ENCODE data around the gene NCK2.
"Not testable (repeated sequence)": the region's sequence is repeated elsewhere in the genome, so short reads cannot be mapped to it uniquely, and the experiment has no call there.

NCK2 gene

DNA sequence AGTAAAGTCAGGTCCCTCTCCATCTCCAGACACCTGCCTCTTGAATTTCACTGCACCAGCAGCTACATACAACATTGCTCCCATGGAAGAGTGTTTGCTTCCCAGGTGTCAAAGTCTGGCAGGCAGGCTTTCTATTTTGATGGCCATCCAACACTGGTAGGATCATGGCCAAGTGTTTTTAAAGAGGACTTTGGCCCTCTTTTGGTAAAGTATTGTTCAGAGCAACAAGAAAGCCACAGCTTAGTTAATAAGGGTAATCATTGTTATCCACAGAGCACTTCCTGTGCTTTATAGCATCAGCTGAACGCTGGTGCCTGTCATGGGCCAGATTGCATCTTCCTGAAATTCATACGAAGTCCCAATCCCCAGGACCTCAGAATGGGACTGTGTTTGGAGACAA is 133.2 kb downstream of the NCK2 start:
- DNase-seq: no peak

DNA sequence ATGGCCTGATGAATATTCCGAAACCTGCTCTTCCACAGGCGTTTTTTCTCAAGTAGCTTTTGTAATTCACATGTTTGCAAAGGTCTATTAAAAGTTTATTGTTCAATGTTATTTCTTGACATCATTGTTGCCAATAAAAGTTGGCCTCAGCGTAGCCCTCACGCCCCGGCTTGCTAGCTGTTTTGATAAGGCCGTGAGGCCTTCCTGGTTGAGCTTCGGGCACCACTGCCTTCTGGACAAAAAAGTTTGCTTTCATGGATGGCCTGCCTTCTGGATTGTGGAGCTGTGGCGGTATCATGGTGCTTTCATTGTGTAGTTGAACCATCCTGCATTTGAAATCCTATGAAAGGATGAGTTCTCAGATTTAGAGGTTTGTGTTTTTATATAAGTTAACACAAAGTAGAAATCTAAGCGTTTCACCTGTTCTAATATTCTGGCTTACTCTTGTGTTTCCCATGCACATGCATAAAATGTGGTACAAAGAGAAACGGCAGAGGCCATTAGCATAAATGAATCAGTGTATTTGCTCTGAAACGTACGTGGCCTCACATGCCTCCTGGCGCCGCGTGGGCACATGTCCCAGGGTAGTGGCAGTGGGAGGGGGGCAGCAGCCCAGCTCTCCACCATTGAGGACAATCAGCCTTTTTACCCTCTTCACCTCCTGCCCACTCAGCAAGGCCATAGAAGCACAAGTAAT is 134.5 kb downstream of the NCK2 start:
- no peak for DNase-seq

DNA sequence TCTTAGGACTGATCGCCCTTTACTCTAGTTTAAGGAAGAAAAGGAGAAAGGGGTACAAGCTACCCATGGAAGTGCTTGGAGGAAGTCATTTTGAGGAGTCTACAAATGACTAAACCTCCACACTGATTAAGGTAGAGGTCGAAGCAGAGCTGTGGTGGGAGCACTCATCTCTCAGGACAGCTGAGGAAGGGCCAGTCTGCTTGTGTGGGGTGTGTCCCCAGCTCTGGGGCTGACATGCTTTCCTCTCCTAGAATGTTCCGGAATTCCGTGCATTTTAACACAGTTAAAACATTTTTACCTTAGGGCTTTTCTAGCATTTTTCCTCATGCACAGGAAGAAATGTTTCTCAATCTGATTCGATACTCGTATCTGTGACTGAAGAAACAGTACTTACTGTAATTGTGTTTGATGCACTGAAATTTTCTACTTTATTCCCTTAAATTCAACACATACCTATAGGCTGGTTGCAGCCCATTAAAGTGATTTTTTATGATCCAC is 135.1 kb downstream of the NCK2 start:
- no peak for DNase-seq

DNA sequence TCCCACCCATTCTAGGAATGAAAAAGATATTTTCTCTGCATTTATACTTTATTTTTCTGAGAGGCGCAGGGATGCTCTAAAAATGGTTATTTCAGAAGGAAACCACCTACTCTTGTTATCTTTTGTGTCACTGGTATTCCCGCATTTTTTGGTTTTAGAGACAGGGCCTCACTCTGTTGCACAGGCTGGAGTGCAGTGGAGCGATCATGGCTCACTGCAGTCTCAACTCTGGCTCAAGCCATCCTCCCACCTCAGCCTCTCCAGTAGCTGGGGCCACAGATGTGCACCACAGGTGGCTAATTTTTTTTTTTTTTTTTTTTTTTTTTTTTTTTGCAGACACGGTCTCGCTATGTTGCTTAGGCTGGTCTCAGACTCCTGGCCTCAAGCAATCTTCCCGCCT is 135.9 kb downstream of the NCK2 start:
- DNase-seq: no peak

DNA sequence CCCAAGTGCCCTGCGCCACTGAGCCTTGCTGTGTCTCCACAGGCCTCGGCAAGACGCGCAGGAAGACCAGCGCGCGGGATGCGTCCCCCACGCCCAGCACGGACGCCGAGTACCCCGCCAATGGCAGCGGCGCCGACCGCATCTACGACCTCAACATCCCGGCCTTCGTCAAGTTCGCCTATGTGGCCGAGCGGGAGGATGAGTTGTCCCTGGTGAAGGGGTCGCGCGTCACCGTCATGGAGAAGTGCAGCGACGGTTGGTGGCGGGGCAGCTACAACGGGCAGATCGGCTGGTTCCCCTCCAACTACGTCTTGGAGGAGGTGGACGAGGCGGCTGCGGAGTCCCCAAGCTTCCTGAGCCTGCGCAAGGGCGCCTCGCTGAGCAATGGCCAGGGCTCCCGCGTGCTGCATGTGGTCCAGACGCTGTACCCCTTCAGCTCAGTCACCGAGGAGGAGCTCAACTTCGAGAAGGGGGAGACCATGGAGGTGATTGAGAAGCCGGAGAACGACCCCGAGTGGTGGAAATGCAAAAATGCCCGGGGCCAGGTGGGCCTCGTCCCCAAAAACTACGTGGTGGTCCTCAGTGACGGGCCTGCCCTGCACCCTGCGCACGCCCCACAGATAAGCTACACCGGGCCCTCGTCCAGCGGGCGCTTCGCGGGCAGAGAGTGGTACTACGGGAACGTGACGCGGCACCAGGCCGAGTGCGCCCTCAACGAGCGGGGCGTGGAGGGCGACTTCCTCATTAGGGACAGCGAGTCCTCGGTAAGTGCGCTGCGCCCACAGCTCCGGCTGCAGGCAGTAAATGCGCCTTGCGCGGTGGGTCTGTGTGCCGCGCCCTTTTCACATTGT is 136.8 kb downstream of the NCK2 start:
- no peak for DNase-seq

DNA sequence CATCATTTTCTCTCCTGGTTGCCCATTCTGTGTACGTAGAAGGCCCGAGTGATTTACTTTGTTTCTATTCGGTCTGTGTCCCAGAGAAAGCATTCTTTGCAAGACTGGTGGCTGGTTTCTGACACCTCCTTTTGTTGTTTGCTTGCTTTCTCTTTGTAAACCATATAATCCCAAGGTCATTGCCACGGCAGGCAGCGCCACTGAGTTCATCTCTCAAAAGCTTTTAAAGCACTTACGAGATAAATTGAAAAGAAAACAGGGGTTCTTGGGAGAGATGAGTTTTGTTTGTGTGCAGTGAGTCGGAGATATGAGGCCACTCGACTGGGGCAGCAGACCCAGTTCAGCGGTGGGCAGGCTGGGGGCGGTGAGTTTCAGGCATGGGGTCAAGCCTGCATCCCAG is 137.6 kb downstream of the NCK2 start:
- no peak for DNase-seq

DNA sequence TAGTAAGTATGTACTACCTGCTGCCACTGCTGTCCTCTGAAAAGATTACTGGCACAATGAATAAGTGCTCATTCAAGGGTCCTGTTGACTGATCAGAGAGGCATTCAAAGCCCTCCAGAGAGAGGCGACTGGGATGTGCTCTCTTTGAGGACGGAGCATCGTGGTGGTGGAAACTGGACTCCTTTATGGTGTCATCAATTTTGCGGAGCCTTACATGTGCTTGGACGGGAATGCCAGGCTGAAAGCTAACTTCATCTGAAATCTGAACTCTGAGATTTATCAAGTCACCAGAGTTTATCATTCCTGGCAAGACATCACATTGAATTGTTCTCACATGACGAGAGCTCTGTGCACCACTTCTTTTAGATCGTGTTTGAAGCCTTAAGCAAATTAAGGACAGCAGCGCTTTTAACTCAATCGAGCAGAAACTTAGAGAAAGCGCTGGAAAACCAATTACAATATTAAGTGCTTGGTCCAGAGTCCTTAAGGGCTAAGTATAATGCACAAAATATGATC is 138.3 kb downstream of the NCK2 start:
- no peak for DNase-seq

DNA sequence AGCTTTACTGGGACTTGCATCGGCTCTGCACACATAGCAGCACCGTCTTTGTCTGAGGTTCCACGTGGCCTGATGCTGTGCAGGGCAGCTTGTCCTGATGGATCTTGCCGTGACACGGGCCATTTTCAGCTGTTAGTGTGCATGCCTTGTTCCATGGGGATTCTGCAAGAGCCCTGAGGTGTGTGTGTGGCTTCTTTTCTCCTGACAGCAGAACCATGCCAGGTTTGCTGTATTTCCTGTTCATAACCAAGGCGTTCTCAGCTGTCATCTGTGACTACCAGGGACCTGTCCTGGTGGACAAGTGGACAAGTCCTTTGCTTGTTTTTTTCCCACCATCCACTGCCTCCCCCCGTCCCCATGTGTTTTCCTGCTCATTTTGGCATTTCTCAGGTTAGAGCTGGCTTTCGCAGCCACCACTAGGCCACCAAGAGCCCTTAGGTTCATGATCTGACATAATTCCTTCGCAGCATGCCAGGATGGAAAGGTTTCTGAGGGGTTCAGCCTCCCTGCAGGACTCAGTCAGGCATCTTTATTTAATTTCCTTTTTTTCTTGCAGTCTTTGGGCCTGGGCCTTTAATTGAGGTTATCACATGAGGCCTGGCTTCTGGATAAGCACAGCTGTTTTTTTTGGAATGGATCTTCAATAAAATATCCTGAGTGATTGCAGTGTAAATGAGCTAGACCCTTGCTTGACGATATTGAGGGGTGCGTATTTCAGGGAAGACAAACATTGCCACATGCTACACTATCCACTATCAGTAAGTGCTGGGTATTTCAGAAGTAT is 139.4 kb downstream of the NCK2 start:
- DNase-seq: no peak

DNA sequence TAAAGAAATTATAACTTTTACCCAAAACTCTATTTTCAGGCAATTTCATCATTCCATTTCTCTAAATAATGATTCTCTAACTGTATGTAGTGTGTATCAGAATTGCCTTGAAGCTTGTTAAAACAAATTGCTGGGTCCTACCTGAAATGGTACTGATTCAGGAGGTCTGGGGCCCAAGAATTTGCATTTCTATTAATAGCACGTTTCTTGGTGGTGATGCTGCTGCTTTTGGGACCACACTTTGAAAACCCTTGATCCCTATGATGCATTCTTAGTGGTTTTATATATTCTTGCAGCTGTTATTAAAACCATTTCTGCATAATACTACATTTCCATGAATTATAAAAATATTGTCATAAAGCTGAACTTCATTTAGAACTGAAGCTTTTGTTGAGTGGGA is 140.7 kb downstream of the NCK2 start:
- no peak for DNase-seq

DNA sequence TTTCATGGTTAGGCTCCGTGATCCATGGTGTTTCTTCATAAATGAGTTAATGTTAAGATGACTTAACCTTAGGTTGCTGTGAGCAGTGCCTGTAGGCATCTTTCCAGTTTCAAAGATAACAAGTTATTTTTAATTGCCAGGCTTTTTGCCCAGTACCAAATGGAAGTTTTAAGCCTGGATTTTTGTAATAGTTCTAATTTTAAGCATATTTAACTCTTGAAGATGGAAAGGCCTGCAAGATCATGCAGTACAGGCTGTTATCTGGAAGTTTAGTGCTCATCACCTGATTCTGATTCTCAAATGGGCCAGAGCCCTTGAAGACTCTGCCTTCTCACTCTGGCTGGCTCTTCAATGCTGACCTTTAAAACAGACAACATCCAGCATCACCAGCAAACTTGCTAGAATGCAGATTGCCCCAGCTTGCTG is 141.3 kb downstream of the NCK2 start:
- no peak for DNase-seq

DNA sequence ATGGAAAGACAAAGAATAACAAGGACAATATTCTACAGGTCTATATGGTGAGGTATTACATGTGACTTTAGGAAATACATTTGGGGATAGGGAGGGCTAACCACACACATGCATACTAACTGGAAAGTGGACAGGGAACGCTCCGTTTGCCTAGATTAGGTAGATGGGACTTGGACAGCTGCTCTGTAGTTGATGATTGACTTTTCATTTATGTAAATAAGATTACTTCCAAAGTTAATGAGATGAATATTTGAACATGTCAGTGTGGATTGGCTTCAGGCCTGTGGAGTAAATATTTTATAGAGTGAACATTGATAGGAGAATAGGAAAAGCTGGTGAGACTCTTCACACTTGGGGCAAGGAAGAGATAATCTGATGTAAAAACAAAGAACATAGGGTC is 142.0 kb downstream of the NCK2 start:
- no peak for DNase-seq

DNA sequence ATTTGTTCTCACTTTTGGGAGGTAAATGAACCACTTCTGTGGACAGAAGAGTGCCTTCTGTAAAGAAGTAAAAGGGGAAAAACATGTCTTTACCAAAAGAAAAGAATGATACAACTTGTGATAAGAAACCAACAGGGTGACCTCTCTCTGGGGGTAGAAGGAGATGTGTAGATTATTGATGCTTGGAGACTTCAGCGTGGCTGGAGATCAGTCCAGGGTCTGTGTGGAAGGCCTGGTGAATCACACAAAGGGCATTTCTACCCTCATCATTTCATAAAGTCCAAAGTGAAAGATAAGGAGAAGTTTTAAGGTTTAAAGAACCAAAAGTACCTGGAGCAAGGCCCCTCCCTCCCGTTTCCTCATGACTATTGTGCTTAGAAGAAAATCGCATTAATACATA is 142.5 kb downstream of the NCK2 start:
- DNase-seq: no peak

DNA sequence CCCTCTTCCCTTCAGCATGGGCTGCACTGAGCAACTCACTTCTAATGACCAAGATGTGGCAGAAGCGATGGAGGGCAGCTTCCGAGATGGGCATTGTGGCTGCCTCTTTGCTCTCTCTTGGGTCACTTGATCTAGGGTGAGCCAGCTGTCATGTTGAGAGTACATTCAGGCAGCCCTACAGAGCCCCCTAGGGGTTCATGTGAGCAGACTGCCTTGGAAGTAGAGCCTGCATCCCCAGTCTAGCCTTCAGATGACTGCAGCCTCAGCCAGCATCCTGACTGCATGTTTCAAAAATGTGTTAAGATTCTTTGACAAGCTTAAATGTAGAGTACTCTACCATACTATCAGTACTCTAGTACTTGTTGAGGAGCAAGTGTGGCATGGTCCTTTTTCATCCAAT is 143.9 kb downstream of the NCK2 start:
- DNase-seq: no peak

DNA sequence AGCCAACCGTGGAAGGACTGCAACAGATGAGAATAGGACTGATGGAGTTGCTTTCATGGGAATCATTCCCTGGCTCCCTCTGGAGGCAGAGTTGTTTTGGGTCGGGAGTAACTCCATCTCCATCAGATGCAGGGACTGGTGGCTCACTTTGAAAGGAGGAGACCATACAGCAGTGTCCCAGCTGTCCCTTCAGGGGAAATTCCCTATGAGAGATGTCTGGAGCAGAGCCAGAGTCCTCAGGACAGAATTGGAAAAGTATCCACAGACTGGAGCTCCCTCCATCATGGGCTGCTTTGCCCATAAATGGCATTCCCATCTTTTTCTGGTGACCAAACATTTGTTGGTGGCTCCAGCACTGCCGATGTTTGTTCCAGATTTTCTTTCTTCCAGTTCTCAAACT is 144.3 kb downstream of the NCK2 start:
- DNase-seq: no peak

DNA sequence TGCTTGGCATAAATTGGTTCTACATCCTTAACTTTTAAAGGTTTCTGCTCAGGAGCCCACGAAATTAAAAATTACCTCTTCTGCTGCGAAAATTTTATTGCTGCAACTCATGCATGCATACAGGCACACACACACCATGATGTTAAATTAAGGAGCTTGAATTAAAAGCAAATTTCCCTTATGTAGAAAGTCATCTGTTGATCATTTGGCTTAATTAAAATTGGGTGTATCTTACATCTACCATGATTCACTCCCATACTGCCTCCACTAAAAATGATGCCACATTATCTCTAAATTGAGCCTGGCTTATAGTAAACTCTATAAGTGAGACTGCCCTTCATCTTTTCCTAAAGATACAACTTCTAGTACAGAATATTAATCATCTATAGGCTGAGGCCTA is 145.4 kb downstream of the NCK2 start:
- DNase-seq: no peak

DNA sequence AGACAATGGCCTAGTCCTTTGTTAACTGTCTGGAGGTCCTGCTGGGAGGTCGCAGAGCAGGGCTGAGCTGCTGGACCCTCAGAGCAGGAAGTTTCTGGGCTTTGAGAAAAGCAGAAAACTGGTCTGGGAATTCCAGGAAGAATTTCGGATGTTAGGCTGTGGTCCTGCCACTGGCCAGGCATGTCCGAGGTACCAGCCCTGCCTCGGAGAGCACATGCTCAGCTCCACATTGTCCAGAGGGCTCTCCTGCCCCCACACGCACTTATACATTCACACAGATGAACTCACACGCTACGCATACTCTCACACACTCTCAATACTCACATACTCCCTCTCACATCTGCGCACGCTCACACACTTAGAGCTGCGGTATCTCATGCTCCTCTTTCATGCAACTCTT is 146.1 kb downstream of the NCK2 start:
- no peak for DNase-seq

DNA sequence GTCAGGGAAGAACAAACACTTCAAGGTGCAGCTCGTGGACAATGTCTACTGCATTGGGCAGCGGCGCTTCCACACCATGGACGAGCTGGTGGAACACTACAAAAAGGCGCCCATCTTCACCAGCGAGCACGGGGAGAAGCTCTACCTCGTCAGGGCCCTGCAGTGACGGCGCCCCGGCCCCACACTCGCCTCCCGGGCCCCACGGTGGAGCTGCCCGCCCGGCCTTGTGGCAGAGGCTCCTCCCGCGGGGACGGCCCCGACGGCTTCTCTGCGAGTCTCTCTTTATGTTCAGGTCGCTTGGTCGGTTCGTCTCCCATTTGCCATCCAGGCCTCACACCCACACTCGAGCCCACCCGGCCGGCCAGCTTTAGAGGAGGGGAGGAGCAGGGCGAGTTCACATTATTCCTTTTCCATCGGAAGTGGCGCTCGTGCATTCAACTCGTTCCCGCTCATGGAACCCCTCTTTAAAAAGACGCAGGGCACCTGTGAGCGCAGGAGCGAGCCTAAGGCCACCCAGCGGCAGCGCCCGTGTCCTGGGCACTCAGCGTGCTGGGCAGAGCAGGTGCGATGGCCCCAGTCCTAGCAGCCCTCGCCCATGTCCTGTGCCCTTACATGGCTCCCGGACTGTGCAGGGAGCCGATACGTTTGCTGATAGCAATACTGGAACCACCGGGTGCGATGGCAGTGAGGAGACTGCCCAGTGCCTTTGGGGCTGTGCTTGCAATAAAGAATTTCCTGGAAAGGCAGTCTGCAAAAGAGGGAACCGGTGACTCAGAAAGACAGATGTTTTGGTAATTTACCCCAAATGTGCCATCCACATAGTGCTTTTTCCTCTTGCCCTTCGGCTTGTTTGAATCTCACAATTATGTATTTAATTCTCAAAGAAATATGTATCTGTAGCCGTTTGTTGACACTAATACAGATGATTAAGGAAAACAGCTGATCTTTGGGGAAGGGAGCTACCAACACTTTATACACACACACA is 148.6 kb downstream of the NCK2 start:
- no peak for DNase-seq

DNA sequence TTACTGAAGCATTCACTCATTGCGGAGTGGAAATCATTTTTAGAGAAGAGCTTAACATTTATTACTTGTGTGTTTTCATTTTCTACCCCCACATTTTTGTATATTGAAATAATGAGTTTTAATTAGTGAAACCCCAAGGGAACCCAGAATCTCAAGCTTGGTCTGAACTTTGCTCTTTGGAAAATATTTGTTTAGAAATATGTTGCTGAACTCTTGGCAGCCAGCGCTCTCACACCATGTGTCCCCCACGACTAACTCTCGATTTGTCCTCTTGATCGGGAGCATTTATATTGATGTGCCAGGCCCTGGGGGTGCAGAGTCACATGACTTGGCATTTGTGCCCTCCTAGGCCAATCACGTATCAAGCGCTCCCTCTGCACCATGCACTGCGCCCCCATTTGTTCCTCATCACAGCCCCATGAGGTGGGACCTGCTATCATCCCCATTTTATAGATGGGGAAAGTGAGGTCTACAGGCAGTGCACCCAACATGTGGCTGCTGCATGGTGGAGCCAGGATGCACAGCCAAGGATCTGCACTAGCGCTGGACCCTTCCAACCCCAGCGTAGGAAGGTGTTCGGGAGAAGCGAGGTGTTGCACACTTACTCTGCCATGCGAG is 149.7 kb downstream of the NCK2 start:
- no peak for DNase-seq

DNA sequence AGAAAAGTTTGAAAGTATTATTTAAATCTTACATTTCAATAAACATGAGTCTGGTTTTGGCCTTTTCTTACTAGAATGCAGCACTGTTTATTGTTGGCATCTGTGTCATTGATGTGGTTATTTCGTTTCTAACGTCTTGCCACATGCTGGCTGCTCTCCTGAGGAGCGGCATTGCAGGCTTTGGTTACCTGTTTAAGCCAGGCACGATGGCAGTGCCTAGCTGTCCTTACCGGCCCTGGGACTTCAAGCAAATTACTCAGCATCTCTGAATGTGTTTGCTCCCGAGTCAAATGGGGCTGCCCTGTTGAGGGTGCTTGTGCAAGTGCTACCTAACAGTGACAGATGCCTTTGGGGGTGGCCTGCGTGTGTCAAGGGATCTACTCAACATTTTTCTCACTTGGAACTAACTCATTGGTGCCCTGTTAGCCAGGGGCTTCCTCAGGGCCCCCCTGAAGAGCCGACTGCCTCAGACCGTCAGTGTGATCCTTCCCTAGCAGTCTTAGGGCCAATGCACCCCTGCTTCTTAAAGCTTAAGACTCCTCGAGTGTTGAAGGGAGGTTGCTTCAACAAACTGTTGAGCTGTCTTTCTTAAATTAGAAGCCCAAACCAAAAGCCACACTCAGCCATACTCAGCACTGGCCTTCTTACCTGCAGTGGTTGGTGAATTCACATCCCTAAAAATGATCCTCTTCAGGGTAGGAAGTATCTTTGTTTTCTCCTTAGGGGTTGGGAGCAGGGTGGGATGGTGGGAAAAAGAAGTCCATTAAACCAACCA is 151.5 kb downstream of the NCK2 start:
- DNase-seq: no peak

DNA sequence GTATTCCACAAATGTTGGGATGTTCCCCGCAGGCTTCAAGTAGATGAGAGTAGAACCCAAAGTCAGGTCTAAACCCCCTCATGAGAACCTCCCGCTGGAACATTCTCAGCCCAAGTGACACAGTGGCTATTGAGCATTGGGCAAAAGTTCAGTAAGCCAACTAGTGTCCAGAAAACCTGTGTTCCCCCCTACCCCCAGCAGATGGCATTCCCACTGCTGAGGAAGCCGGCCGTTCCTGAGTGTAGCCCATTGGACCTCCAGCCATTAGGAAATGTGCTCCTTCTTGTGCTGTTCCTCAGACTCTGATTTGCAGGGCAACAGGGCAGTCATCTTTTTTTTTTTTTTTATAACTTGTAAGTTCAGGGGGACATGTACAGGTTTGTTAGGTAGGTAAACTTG is 152.1 kb downstream of the NCK2 start:
- DNase-seq: no peak

DNA sequence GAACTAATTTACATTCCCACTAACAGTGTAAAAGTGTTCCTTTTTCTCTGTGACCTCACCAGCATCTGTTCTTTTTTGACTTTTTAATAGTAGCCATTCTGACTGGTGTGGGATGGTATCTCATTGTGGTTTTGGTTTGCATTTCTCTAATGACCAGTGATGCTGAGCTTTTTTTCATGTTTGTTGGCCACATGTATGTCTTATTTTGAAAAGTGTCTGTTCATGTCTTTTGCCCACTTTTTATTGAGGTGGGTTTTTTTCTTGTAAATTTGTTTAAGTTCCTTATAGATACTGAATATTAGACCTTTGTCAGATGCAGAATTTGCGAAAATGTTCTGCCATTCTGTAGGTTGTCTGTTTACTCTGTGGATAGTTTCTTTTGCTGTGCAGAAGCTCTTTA is 153.0 kb downstream of the NCK2 start:
- not testable (repeated sequence) for DNase-seq

All from NCI-H446 (cell line).